ENCODE data around the gene C17orf75.

C17orf75 gene

DNA sequence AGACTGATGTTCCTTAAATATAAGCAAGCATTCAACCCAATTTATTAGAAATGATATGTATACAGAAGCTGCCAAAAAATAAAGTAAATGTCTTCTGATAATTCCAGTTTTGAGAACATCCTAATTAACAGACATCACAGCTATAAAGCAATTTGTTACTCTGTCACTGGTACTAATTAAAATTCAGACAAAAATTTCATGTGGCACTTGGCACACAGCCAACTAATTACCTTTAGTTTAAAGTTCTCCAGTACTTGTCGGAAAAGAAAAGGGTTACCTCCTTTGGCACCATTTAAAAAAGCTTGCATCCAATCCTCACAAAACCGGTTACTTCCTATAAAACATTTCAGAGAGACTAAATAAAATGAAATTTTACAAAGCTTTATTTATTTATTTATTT is 8.8 kb downstream of the C17orf75 start:
- DNase-seq (ENCODE audit: extremely low spot score): no peak
- ChIA-PET CTCF (interaction anchor here (1.3 to 2.0 kb wide), 2 partner anchors 9 to 14 kb away, joined by 3 to 6 read pairs; no protein-coding TSS in a partner anchor), POLR2A (no interaction called here)
- TF ChIP-seq, protein P1, sequence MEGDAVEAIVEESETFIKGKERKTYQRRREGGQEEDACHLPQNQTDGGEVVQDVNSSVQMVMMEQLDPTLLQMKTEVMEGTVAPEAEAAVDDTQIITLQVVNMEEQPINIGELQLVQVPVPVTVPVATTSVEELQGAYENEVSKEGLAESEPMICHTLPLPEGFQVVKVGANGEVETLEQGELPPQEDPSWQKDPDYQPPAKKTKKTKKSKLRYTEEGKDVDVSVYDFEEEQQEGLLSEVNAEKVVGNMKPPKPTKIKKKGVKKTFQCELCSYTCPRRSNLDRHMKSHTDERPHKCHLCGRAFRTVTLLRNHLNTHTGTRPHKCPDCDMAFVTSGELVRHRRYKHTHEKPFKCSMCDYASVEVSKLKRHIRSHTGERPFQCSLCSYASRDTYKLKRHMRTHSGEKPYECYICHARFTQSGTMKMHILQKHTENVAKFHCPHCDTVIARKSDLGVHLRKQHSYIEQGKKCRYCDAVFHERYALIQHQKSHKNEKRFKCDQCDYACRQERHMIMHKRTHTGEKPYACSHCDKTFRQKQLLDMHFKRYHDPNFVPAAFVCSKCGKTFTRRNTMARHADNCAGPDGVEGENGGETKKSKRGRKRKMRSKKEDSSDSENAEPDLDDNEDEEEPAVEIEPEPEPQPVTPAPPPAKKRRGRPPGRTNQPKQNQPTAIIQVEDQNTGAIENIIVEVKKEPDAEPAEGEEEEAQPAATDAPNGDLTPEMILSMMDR (IDR thresholded peaks at IDR 0.05; ENCODE audit: control extremely low read depth, extremely low read depth, low read depth, missing control alignments): no peak

GRCh38 chr17:32331243-32332040 is 10.5 kb downstream of the C17orf75 start:
- TF ChIP-seq, protein P1 (IDR thresholded peaks at IDR 0.05; ENCODE audit: control extremely low read depth, extremely low read depth, low read depth, missing control alignments): no peak
- DNase-seq (ENCODE audit: extremely low spot score): no peak
- ChIA-PET POLR2A (no interaction called here), CTCF (interaction anchor here (1.0 to 2.4 kb wide), 4 partner anchors 9 to 195 kb away, joined by 3 to 7 read pairs (median 5); no protein-coding TSS in a partner anchor)

DNA sequence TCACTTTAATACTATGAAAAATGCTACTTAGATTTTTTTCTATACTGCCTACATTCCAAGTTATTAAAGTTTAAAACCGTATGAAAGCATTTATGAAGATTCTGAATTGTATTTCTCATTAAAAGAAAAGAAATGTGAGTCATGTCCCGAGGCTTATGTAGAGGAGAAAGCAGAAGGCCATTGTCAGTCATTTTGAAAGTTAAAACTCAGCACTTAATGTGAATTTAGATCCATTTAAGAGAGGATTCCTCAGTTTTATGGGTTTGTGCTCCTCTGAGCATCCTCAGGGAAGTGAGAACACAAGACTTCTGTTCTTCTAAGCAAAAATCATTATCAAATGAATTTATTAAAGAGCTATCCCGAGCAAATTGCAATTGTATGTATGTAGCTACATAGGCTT is 11.8 kb downstream of the C17orf75 start:
- TF ChIP-seq, protein P1 (IDR thresholded peaks at IDR 0.05; ENCODE audit: control extremely low read depth, extremely low read depth, low read depth, missing control alignments): no peak
- ChIA-PET POLR2A (no interaction called here), CTCF (interaction anchor here (1.0 to 2.4 kb wide), 2 partner anchors 10 to 194 kb away, joined by 3 to 7 read pairs; no protein-coding TSS in a partner anchor)
- no peak for DNase-seq (ENCODE audit: extremely low spot score)

GRCh38 chr17:32327911-32328310 is 14.1 kb downstream of the C17orf75 start:
- CTCF ChIA-PET: interaction anchor here (2.1 kb wide), 1 partner anchor 8 kb away, joined by 10 read pairs; no protein-coding TSS in a partner anchor
- POLR2A ChIA-PET: no interaction called here
- TF ChIP-seq, protein P1 (IDR thresholded peaks at IDR 0.05; ENCODE audit: control extremely low read depth, extremely low read depth, low read depth, missing control alignments): no peak
- DNase-seq (ENCODE audit: extremely low spot score): no peak

- ChIA-PET CTCF (interaction anchor here (0.6 to 1.9 kb wide), 4 partner anchors 9 to 71 kb away, joined by 3 to 6 read pairs (median 3); no protein-coding TSS in a partner anchor), POLR2A (interaction anchor here (0.6 kb wide), 1 partner anchor 464 kb away, joined by 10 read pairs; no protein-coding TSS in a partner anchor)
These were observed 18.0 kb downstream of the C17orf75 start for GRCh38 chr17:32323811-32324491.

GRCh38 chr17:32323046-32323445 is 18.9 kb downstream of the C17orf75 start:
- ChIA-PET CTCF (interaction anchor here (1.0 kb wide), 1 partner anchor 18 kb away, joined by 3 read pairs; no protein-coding TSS in a partner anchor), POLR2A (no interaction called here)
- DNase-seq (ENCODE audit: extremely low spot score): no peak
- TF ChIP-seq, protein P1 (IDR thresholded peaks at IDR 0.05; ENCODE audit: control extremely low read depth, extremely low read depth, low read depth, missing control alignments): no peak

More at GRCh38 chr17:32323811-32324491, 18.0 kb downstream of the C17orf75 start:
- DNase-seq (ENCODE audit: extremely low spot score): no peak
- TF ChIP-seq, protein P1 (IDR thresholded peaks at IDR 0.05; ENCODE audit: control extremely low read depth, extremely low read depth, low read depth, missing control alignments): no peak

Data from GM10248 (cell line).